GM21526 (cell line): ENCODE data around the gene VIPR2.
"Not testable (repeated sequence)": the region's sequence is repeated elsewhere in the genome, so short reads cannot be mapped to it uniquely, and the experiment has no call there.

Source experiments
- ATAC-seq: cut with Tn5 transposase; IDR thresholded peaks from one replicate; pipeline ENCODE4 v1.9.1; 2021; ENCODE audit warnings: moderate library complexity; ENCODE audit not compliant: unreplicated experiment, low FRiP score

Gene VIPR2

DNA sequence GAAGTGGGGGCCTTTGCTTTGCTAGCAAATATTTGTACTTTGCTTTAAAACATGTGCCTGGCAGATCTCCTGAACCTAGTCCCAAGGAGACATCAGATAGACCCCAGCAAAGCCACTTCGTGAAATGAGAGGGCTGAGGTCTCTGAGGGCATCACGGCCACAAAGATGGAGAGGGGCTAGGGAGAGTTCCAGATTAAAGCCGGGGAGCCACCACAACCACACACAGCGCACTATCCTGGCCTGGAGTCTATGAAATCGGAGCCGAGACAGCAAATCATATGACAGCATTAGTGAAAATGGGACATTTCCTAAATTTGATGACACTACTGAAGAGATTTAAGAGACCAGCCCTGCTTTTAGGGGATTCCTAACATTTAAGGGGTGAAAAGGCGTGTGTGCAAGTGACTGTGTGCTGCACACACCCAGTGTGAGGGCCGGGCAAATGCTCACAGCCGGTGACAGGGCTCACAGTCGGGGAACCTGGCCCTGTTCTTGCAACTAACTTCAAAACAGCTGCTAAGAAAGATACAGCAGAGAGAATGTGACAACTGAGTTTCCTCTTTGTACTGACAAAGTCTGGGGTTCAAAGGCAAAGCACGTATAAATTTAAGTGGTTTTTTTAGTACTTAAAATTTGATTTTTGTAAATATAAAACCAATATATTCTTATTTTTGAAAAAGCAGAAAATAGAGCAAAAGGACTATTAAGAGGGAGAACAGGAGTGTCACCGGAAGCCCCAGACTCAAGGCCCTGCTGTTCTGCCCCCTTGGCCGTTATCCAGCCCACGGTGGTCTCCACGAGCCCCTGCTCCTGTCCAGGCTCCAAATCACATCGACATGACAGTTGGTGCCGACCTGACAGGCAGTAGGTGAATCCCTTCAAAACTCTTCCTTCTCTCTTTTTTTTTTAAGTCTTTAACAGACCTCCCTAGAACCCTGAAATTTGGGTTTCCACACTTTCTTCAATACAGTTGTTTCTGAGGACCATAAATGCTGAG lies 49.5 kb downstream of the VIPR2 start:
- ATAC-seq, result no peak

DNA sequence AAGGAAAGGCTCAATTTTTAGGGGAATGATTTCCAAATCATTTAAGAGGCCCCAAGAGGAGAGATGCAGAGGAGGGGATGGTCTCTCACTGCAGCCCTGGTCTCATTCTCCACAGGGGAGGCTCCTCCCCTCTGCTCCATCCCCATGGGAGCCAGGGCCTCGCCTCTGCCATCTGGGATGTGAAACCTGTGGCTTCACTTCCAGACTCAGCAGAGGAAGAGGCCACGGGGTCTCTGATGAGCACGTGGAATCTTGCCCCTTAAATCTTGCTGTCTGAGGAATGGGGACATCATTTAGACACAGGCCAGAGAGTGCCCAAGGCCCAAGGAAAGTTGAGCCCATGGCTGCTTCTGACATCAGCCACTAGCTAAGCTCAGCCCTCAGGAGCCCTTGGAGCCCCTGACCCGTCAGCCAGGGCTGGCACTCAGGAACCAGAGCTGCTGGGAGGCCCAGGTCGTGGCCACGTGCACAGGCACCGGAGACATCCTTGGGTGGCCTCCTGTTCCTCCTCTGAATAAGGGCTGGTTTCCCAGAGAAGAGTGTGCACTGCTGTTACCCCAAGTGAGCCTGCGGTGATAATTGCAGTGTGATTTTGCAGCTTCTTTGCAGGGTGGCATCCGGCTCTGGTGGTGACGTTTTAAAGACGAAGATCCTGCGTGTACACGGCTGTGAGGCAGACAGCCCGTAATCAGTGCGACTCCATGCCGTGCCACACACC lies 50.5 kb downstream of the VIPR2 start:
- no peak for ATAC-seq

DNA sequence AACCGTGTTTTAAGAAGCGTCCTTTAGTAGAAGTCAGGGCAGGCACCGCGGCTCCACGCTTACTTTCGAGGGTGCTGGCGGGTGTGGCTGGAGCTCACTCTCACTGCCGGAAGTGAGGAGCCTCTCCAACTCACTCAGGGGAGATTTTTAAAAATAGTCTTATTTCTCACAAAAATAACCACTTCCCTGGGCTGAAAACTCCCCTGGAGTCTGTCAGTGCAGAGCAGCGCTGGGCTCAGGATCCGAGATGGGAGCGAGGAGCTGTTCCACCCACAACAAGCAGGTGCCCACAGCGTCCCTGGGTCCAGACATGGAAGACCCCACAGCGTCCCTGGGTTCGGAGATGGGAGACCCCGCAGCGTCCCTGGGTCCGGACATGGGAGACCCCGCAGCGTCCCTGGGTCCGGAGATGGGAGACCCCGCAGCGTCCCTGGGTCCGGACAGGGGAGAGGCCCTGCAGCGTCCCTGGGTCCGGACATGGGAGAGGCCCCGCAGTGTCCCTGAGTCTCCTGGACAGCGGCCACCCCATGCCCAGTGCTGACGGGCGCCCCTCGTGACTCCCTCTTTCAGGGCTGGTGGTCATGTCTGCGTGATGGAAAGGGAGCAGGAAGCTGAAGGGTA lies 51.2 kb downstream of the VIPR2 start:
- no peak for ATAC-seq

DNA sequence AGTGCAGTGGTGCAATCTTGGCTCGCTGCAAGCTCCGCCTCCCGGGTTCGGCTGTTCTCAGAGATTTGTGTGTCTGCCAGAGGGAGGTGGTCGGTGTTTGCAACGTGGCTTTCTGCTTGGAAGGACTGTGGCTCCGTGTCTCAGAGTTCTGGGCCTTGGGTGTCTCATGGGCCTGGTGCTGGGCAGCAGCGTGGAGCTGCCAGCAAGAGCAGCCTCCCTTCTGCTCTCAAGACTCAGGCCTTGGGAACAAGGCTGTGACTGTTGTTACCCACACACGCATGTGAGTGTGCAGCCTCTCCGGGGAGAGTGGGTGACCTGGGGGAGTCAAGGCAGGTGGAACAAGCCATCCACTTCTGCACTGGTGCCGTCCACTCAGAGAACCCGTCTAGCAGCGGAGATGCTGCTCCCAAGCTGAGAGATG lies 52.0 kb downstream of the VIPR2 start:
- no peak for ATAC-seq

DNA sequence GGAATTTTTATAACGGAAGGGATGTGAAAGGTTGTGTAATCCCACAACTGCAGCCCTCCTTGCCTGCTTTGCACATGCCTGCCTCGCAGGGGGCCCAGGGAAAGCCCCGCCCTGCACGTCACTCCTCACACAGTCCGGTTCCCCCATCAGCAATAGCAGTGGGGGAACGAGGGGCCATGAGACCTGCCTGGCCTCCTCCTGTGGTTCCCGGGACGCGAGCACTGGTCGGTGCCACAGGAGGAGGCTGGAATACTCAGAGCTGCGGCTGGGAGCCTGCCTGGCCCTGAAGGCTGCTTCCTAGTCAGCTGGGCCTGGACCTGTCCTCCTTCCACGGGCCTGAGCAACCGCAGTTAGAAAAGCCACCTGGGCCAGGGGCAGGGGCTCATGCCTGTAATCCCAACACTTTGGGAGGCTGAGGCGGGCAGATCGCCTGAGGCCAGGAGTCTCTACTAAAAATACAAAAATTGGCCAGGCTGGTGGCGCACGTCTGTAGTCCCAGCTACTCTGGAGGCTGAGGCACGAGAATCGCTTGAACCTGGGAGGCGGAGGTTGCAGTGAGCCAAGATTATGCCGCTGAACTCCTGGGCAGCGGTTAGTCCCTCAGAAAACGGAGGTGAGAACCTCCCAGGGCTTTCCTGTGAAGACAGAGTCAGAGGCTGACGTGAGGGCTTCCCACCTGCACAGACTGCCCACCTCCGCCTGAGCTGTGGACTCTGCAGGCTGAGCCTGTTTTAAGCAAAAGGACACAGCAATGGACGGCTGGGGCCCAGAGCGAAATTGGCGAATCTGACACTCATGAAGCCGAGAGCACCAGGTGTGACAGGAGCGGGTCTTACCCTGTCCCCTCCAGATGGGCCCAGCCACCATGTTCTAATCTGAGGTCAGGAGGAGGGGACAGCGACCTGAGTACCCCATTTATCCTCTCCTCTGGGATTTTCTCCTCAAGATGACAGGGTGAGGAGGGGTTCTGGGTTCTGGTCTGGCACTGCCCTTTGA lies 52.9 kb downstream of the VIPR2 start:
- no peak for ATAC-seq

DNA sequence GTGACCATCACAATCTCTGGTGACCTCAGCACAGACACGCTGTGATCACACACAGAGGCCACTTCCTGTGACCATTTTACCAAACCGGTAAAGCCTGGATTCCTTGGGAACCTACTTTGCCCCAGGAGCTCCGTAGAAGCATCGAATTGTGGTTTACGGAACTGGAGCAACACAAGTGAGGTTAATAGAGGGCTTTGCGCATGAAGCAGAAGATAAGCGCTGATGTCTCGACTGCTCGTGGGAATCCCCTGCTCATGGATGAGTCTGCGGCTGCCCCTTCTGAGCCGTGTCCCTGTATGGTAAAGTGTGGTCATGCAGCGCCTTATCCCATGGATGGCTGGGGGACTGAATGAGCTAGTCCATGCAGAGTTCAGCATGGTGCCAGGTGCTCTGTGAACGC lies 53.6 kb downstream of the VIPR2 start:
- no peak for ATAC-seq

DNA sequence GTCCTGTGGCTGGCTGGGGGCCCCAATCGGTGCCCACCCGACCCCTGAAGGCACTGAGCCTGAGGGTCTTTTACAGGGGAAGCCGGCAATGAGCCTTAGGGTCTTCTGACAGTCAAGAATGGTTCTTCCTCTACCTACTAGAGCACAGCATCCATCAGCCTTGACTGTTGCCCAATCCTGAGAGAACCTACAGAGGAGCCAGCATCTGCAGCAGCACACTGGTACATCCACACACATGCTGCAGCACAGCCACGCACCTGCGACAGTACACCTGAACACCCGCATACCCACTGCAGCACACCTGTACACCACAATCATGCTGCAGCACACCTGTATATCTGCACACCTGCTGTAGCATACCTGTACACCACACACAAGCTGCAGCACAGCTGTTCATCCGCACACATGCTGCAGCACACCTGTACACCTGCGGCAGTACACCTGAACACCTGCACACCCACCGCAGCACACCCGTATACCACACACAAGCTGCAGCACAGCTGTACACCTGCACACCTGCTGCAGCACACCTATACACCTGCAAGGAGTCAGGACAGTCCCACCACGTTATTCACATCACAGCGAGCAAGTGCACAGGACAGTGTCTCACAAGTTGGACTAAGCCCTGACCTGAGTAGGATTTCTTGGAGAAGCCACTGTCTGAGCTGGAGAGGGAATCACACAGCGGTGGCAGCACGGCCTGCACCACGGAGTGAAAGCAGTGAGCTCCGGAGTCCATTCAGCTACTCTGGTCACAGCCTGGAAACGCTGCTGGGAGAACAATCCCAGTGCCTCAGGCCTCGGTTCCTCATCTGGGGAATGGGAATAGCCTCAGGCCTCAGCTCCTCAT lies 56.4 kb downstream of the VIPR2 start:
- no peak for ATAC-seq

DNA sequence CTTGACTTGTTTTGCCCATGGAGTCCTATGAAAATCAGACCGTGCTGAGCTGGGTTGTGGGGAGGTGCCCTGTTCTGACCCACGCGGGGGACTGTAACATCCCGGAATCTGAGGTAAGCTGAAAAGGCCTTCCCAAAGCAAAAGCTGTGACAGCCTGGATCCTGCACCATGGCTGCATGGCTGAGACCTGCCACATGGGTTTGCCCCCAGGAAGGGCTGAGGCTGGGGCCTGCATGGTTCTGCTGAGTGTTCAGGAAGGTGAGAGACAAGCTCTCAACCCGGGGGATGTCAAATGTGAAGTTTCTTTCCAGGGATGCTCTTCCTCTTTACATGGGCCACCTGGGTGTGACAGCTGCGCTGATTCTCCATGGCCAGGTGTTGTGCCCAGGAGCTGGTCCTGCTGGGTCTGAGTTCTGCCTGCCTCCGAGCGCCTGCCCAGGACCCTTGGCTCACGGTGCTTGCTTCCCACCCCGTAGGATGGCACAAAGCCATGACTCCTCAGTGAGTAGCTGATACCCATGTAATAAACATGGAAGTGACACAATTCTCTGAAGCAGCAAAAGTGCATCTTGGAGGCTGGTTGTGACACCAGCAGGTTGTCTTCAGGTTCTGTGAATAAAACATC lies 58.3 kb downstream of the VIPR2 start:
- ATAC-seq, result no peak

DNA sequence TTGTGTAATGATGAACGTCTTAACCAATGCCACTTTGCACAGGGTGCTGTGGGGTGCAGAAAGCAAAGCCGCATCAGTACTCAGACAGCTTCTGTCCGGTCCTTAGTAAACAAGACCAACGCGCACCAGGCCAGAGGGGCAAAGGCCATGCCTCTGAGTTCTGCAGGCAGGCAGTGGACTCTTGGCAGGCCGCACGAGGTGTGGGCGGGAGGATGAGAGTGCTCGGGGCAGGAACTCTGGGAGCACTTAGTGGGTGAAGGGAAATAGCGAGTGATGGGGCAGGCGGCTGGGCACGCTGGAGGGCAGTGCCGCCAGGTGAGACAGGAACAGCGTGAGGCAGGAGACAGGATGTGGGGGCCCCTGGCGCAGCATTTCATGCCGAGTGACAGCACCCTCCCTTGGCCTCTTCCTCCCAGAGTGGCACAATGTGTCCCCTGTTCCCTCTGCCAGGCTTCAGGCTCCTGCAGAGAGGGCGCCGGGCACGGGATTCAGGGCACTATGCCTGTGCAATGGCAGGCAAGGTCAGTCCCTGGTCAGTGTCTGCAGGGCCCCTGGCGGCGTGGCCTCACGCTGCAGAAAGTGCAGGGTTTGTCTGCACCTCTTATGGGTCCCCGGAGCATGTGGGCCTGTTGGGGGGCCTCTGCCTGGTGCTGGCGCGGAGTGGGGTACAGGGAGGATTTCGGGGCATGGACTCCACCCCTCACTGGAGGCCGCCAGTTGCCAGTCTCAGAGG lies 60.4 kb downstream of the VIPR2 start:
- no peak for ATAC-seq

DNA sequence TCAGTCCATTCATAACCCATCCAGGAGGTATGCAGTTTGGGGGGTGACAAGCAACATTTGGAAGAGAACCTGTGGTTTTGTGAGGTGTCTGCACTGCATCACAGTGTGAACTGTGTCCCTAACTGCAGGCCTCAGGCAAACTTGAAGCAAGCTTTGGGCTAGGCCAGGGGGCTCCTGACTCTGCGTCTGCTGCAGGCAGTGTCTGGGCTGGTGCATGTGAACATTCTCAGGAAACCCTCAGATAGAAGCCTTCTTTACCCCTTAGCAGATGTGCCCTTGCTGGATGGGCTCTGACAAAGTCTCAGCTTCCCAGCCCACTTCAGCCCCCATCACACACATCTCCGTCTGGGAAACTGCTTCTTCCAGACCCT lies 61.0 kb downstream of the VIPR2 start:
- ATAC-seq, result no peak

DNA sequence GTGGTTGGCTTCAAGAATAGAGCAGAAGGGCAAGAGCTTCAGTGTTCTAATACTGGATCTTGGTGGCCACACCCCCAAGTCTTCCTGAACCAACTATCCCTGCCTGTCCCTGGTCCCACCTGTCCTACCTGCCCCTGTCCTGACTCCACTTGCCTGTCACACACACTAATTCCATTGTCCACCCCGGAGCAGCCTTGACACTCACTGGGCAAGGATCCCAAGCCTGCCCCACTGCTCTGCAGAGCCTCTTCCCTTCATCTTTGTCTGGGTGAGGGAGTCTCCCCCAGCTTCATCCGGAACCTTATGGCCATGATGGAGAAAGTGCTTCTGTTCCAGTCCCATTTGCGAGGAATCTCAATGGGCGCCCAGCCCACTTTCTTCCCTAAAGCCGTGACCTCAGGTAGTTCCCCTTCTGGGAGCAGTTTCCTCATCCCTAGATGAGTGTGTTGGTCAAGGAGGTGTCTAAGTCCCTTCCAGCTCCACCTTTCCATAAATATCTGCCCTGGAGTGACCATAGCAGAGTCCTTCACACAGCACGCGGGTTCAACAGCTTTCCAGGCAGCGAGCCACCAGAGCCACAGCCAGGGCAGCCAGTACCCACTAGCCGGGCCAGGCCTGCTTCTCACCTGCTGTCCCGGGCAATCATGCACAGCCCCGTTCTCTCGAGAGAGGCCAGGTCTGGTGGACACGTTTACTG lies 61.5 kb downstream of the VIPR2 start:
- no peak for ATAC-seq

DNA sequence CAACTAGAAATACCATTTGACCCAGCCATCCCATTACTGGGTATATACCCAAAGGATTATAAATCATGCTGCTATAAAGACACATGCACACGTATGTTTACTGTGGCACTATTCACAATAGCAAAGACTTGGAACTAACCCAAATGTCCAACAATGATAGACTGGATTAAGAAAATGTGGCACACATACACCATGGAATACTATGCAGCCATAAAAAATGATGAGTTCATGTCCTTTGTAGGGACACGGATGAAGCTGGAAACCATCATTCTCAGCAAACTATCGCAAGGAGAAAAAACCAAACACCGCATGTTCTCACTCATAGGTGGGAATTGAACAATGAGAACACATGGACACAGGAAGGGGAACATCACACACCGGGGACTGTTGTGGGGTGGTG lies 62.6 kb downstream of the VIPR2 start:
- not testable (repeated sequence) for ATAC-seq

DNA sequence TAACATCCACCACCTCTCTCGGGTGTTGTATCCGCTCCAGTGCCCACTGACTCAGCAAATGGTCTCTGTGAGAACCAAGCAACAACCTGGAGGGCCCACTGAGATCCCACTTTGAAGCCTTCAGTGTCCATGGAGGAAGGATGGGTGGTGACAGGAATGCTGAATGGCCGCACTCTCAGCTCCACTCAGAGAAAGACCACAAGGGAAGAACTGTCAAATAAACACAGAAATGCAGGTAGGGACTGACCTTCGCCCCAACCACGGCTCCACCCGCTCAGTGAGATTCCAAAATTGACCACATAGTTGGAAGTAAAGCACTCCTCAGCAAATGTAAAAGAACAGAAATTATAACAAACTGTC lies 65.8 kb downstream of the VIPR2 start:
- no peak for ATAC-seq

DNA sequence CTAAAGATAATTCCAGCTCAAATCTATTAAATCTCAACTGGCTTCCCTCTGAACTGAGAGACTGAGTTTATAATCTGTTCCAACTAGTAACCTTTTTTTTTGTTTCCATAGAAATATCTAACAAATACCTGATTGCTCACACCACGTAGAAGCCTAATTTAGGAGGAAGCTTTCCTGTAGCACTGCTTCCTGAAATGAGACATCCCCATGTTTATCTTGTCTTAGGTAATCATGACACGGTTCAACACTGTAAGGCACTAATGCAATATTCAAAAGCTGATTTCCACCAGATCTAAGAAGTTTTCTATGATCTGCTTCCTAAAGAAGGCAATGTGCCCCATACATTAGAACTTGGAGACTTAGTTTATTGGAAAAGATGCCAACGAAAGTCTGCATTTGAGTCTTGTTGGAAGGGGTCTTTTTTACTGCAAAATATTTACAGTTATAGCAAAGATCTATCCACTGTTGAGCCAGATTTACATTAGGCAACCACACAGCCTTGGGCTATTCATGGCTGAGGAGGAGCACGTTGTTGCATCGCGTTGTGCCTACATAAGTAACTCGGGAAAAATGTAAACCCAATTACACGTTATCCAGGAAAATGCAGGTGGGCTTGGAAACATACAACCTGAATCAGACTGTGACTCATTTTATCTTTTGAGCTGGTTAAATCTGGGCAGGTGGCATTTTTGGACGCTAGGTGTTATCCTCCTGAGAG lies 66.3 kb downstream of the VIPR2 start:
- ATAC-seq, result no peak

DNA sequence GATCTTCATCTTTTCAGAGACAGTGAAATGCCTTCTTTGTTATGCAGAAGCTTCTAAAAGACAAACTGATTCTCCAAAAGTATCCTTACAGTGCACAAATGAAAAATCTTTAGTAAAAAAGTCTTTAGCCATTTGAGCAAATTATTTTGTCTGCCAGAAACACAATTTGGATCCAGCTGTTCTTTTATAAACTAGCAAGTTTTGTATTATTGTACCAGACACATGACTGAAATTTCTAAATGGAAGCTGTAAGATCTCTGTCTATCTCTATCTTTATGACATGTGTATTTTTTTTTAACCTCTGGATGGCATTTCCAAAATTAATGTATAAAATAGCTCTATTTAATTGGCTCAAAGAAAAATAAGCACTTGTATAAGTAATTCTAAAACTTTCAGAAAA lies 68.3 kb downstream of the VIPR2 start:
- ATAC-seq, result no peak

DNA sequence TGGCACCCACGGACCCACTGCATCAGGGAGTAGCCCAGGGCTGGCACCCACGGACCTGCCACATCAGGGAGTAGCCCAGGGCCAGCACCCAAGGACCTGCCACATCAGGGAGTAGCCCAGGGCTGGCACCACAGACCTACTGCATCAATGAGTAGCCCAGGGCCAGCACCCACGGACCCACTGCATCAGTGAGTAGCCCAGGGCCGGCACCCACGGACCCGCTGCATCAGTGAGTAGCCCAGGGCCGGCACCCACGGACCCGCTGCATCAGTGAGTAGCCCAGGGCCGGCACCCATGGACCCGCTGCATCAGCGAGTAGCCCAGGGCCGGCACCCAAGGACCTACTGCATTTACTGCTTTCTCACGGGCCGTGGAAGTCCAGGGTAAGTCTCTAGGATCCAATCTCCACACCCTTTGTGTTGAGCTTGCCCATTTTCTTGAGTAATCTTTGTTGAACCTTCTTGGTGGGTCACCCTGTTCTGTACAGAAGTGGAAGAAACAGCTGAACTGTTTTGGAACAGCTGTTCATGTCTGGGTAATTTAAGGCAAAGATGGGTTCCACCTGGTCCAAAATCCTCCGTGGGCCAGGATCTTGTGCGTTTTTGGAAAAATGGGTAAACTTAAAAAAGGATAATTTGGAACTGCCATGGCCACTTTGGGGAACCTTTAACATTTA lies 69.0 kb downstream of the VIPR2 start:
- no peak for ATAC-seq
